ENCODE data around the gene SLITRK2.

The SLITRK2 gene

GRCh38 chrX:145821898-145822571 lies 4.4 kb downstream of the SLITRK2 start:
- Histone ChIP-seq H3K9ac (ENCODE audit: low read length) (peak overlapping the region; percentile 38), H3K27ac (ENCODE audit: low read depth, low read length) (no peak overlapping the region), H3K4me3 (ENCODE audit: low read depth, low read length) (peak overlapping the region; percentile 52), H3K9me3 (ENCODE audit: control insufficient read depth, insufficient read depth, low read depth, low read length) (no peaks in the 10 kb centered on the region), H3K36me3 (ENCODE audit: control insufficient read depth, insufficient read depth, low read length) (no peaks in the 10 kb centered on the region), H3K27me3 (ENCODE audit: control insufficient read depth, insufficient read depth, low read length) (peaks cover 79% of the 10 kb centered on the region), H3K4me1 (ENCODE audit: control insufficient read depth, insufficient read depth, low read length) (peaks cover 26% of the 10 kb centered on the region; the same call in 1 of the 2 replicates)

- Histone ChIP-seq H3K9ac (ENCODE audit: low read length) (no peak overlapping the region), H3K9me3 (ENCODE audit: control insufficient read depth, insufficient read depth, low read depth, low read length) (no peaks in the 10 kb centered on the region)
Measured at GRCh38 chrX:145823132-145823531, 5.5 kb downstream of the SLITRK2 start.

GRCh38 chrX:145825896-145826295 lies 8.3 kb downstream of the SLITRK2 start:
- Histone ChIP-seq H3K36me3 (ENCODE audit: control insufficient read depth, insufficient read depth, low read length) (no peaks in the 10 kb centered on the region), H3K27ac (ENCODE audit: low read depth, low read length) (no peak overlapping the region), H3K4me3 (ENCODE audit: low read depth, low read length) (no peak overlapping the region), H3K9me3 (ENCODE audit: control insufficient read depth, insufficient read depth, low read depth, low read length) (no peaks in the 10 kb centered on the region), H3K9ac (ENCODE audit: low read length) (no peak overlapping the region), H3K27me3 (ENCODE audit: control insufficient read depth, insufficient read depth, low read length) (peaks cover 40% of the 10 kb centered on the region), H3K4me1 (ENCODE audit: control insufficient read depth, insufficient read depth, low read length) (0 out of 2 replicates have a peak, but pooled peaks cover 3% of the 10 kb centered on the region)

More at GRCh38 chrX:145823132-145823531, 5.5 kb downstream of the SLITRK2 start:
- H3K27me3 ChIP-seq (ENCODE audit: control insufficient read depth, insufficient read depth, low read length), result peaks cover 68% of the 10 kb centered on the region
- H3K4me3 ChIP-seq (ENCODE audit: low read depth, low read length), result no peak overlapping the region
- peaks cover 24% of the 10 kb centered on the region; the same call in 1 of the 2 replicates for H3K4me1 ChIP-seq (ENCODE audit: control insufficient read depth, insufficient read depth, low read length)
- no peaks in the 10 kb centered on the region for H3K36me3 ChIP-seq (ENCODE audit: control insufficient read depth, insufficient read depth, low read length)
- no peak overlapping the region for H3K27ac ChIP-seq (ENCODE audit: low read depth, low read length)

- no peaks in the 10 kb centered on the region for H3K36me3 ChIP-seq (ENCODE audit: control insufficient read depth, insufficient read depth, low read length)
- H3K4me3 ChIP-seq (ENCODE audit: low read depth, low read length), result no peak overlapping the region
- 0 out of 2 replicates have a peak, but pooled peaks cover 2% of the 10 kb centered on the region for H3K4me1 ChIP-seq (ENCODE audit: control insufficient read depth, insufficient read depth, low read length)
- H3K9ac ChIP-seq (ENCODE audit: low read length), result no peak overlapping the region
- H3K27ac ChIP-seq (ENCODE audit: low read depth, low read length), result no peak overlapping the region
- peaks cover 35% of the 10 kb centered on the region for H3K27me3 ChIP-seq (ENCODE audit: control insufficient read depth, insufficient read depth, low read length)
- no peaks in the 10 kb centered on the region for H3K9me3 ChIP-seq (ENCODE audit: control insufficient read depth, insufficient read depth, low read depth, low read length)
Measured at GRCh38 chrX:145826466-145826865, 8.8 kb downstream of the SLITRK2 start.

- no peaks in the 10 kb centered on the region for H3K36me3 ChIP-seq (ENCODE audit: control insufficient read depth, insufficient read depth, low read length)
- no peaks in the 10 kb centered on the region; the same call in 1 of the 2 replicates for H3K27me3 ChIP-seq (ENCODE audit: control insufficient read depth, insufficient read depth, low read length)
- no peak overlapping the region for H3K27ac ChIP-seq (ENCODE audit: low read depth, low read length)
- H3K9ac ChIP-seq (ENCODE audit: low read length), result no peak overlapping the region
- no peaks in the 10 kb centered on the region for H3K9me3 ChIP-seq (ENCODE audit: control insufficient read depth, insufficient read depth, low read depth, low read length)
- H3K4me1 ChIP-seq (ENCODE audit: control insufficient read depth, insufficient read depth, low read length), result no peaks in the 10 kb centered on the region
- H3K4me3 ChIP-seq (ENCODE audit: low read depth, low read length), result no peak overlapping the region
Measured at GRCh38 chrX:145832796-145833195, 15.2 kb downstream of the SLITRK2 start.

- Histone ChIP-seq H3K36me3 (ENCODE audit: control insufficient read depth, insufficient read depth, low read length) (no peaks in the 10 kb centered on the region), H3K9ac (ENCODE audit: low read length) (no peak overlapping the region), H3K9me3 (ENCODE audit: control insufficient read depth, insufficient read depth, low read depth, low read length) (no peaks in the 10 kb centered on the region), H3K27ac (ENCODE audit: low read depth, low read length) (no peak overlapping the region), H3K4me1 (ENCODE audit: control insufficient read depth, insufficient read depth, low read length) (peaks cover 19% of the 10 kb centered on the region), H3K27me3 (ENCODE audit: control insufficient read depth, insufficient read depth, low read length) (no peaks in the 10 kb centered on the region), H3K4me3 (ENCODE audit: low read depth, low read length) (no peak overlapping the region)
Measured at GRCh38 chrX:145840531-145840930, 22.9 kb downstream of the SLITRK2 start.

- Histone ChIP-seq H3K9ac (ENCODE audit: low read length) (no peak overlapping the region), H3K27ac (ENCODE audit: low read depth, low read length) (no peak overlapping the region), H3K4me1 (ENCODE audit: control insufficient read depth, insufficient read depth, low read length) (peaks cover 19% of the 10 kb centered on the region), H3K27me3 (ENCODE audit: control insufficient read depth, insufficient read depth, low read length) (no peaks in the 10 kb centered on the region), H3K9me3 (ENCODE audit: control insufficient read depth, insufficient read depth, low read depth, low read length) (no peaks in the 10 kb centered on the region), H3K4me3 (ENCODE audit: low read depth, low read length) (no peak overlapping the region), H3K36me3 (ENCODE audit: control insufficient read depth, insufficient read depth, low read length) (no peaks in the 10 kb centered on the region)
Measured at GRCh38 chrX:145843146-145843904, 25.7 kb downstream of the SLITRK2 start.

- no peaks in the 10 kb centered on the region for H3K27me3 ChIP-seq (ENCODE audit: control insufficient read depth, insufficient read depth, low read length)
Measured at GRCh38 chrX:145844886-145845285, 27.3 kb downstream of the SLITRK2 start.

GRCh38 chrX:145848448-145848847 lies 30.8 kb downstream of the SLITRK2 start:
- H3K36me3 ChIP-seq (ENCODE audit: control insufficient read depth, insufficient read depth, low read length), result no peaks in the 10 kb centered on the region
- peaks cover 4% of the 10 kb centered on the region for H3K4me1 ChIP-seq (ENCODE audit: control insufficient read depth, insufficient read depth, low read length)
- no peak overlapping the region for H3K9ac ChIP-seq (ENCODE audit: low read length)
- H3K27me3 ChIP-seq (ENCODE audit: control insufficient read depth, insufficient read depth, low read length), result no peaks in the 10 kb centered on the region; the same call in 1 of the 2 replicates
- no peak overlapping the region for H3K27ac ChIP-seq (ENCODE audit: low read depth, low read length)
- no peaks in the 10 kb centered on the region for H3K9me3 ChIP-seq (ENCODE audit: control insufficient read depth, insufficient read depth, low read depth, low read length)
- no peak overlapping the region for H3K4me3 ChIP-seq (ENCODE audit: low read depth, low read length)

More at GRCh38 chrX:145844886-145845285, 27.3 kb downstream of the SLITRK2 start:
- Histone ChIP-seq H3K27ac (ENCODE audit: low read depth, low read length) (no peak overlapping the region), H3K9ac (ENCODE audit: low read length) (no peak overlapping the region), H3K4me3 (ENCODE audit: low read depth, low read length) (no peak overlapping the region), H3K9me3 (ENCODE audit: control insufficient read depth, insufficient read depth, low read depth, low read length) (no peaks in the 10 kb centered on the region), H3K36me3 (ENCODE audit: control insufficient read depth, insufficient read depth, low read length) (no peaks in the 10 kb centered on the region), H3K4me1 (ENCODE audit: control insufficient read depth, insufficient read depth, low read length) (peaks cover 17% of the 10 kb centered on the region)

- H3K27me3 ChIP-seq (ENCODE audit: control insufficient read depth, insufficient read depth, low read length), result no peaks in the 10 kb centered on the region; the same call in 1 of the 2 replicates
Measured at GRCh38 chrX:145848857-145849256, 31.2 kb downstream of the SLITRK2 start.

GRCh38 chrX:145853181-145853580 lies 35.6 kb downstream of the SLITRK2 start:
- H3K27ac ChIP-seq (ENCODE audit: low read depth, low read length), result no peak overlapping the region
- H3K4me1 ChIP-seq (ENCODE audit: control insufficient read depth, insufficient read depth, low read length), result no peaks in the 10 kb centered on the region
- H3K27me3 ChIP-seq (ENCODE audit: control insufficient read depth, insufficient read depth, low read length), result no peaks in the 10 kb centered on the region; the same call in 1 of the 2 replicates
- no peak overlapping the region for H3K9ac ChIP-seq (ENCODE audit: low read length)
- H3K4me3 ChIP-seq (ENCODE audit: low read depth, low read length), result no peak overlapping the region
- no peaks in the 10 kb centered on the region for H3K36me3 ChIP-seq (ENCODE audit: control insufficient read depth, insufficient read depth, low read length)
- H3K9me3 ChIP-seq (ENCODE audit: control insufficient read depth, insufficient read depth, low read depth, low read length), result no peaks in the 10 kb centered on the region

More at GRCh38 chrX:145848857-145849256, 31.2 kb downstream of the SLITRK2 start:
- no peak overlapping the region for H3K4me3 ChIP-seq (ENCODE audit: low read depth, low read length)
- no peak overlapping the region for H3K27ac ChIP-seq (ENCODE audit: low read depth, low read length)
- no peak overlapping the region for H3K9ac ChIP-seq (ENCODE audit: low read length)
- no peaks in the 10 kb centered on the region for H3K9me3 ChIP-seq (ENCODE audit: control insufficient read depth, insufficient read depth, low read depth, low read length)
- H3K4me1 ChIP-seq (ENCODE audit: control insufficient read depth, insufficient read depth, low read length), result no peaks in the 10 kb centered on the region
- H3K36me3 ChIP-seq (ENCODE audit: control insufficient read depth, insufficient read depth, low read length), result no peaks in the 10 kb centered on the region

Measured in HUES6 (cell line).